HEK293T (cell line): ENCODE data around the gene CAMLG.

Experiments
- ARNT ChIP-seq: fragments of 450-650 bp; IDR thresholded peaks from 2 replicates; pipeline ENCODE4 v1.6.1; 2017; ENCODE audit warnings: mild to moderate bottlenecking
- BHLHE40 ChIP-seq: fragments of 450-650 bp; IDR thresholded peaks from 2 replicates; pipeline ENCODE4 v1.6.1; 2016; ENCODE audit warnings: mild to moderate bottlenecking, moderate library complexity, borderline replicate concordance
- CTBP1 ChIP-seq: fragments of 450-650 bp; IDR thresholded peaks from 2 replicates; pipeline ENCODE4 v1.6.1; 2016; ENCODE audit warnings: borderline replicate concordance
- ELF4 ChIP-seq: fragments of 450-650 bp; IDR thresholded peaks from 2 replicates; pipeline ENCODE4 v1.6.1; 2017; ENCODE audit warnings: antibody characterized with exemption
- FOXA1 ChIP-seq: fragments of 450-650 bp; IDR thresholded peaks from 2 replicates; pipeline ENCODE4 v1.6.1; 2016; ENCODE audit warnings: mild to moderate bottlenecking
- FOXM1 ChIP-seq: fragments of 450-650 bp; IDR thresholded peaks from 2 replicates; pipeline ENCODE4 v1.6.1; 2017; ENCODE audit warnings: mild to moderate bottlenecking, borderline replicate concordance
- LEF1 ChIP-seq: fragments of 450-650 bp; IDR thresholded peaks from 2 replicates; pipeline ENCODE4 v1.6.1; 2017; ENCODE audit warnings: mild to moderate bottlenecking, borderline replicate concordance
- NFRKB ChIP-seq: fragments of 450-650 bp; IDR thresholded peaks from 2 replicates; pipeline ENCODE4 v1.6.1; 2016; ENCODE audit warnings: mild to moderate bottlenecking, moderate library complexity
- SP1 ChIP-seq: fragments of 450-650 bp; IDR thresholded peaks from 2 replicates; pipeline ENCODE4 v1.6.1; 2017
- TARDBP ChIP-seq: fragments of 450-650 bp; IDR thresholded peaks from 2 replicates; pipeline ENCODE4 v1.6.1; 2016
- ZNF384 ChIP-seq: fragments of 450-650 bp; IDR thresholded peaks from 2 replicates; pipeline ENCODE4 v1.6.1; 2016

GRCh38 chr5:134708301-134708700, 30.0 kb upstream of the CAMLG start:
- TF ChIP-seq NFRKB (no peak), BHLHE40 (no peak), CTBP1 (no peak), ARNT (no peak), FOXM1 (no peak), TARDBP (no peak), FOXA1 (no peak), SP1 (no peak), ZNF384 (no peak), LEF1 (no peak), ELF4 (no peak)
